ENCODE data around the gene GALNT6. TPM values are rescaled to one million over a fixed set of nuclear protein-coding genes. Genes with fewer than 3 reads are reported as not detected.

The GALNT6 gene
- total RNA-seq, 3 donors from 2014 or later (not counting 1 experiment from before 2014, with no cell fraction given): 19.3 to 38.5 (median 33.9) TPM

DNA sequence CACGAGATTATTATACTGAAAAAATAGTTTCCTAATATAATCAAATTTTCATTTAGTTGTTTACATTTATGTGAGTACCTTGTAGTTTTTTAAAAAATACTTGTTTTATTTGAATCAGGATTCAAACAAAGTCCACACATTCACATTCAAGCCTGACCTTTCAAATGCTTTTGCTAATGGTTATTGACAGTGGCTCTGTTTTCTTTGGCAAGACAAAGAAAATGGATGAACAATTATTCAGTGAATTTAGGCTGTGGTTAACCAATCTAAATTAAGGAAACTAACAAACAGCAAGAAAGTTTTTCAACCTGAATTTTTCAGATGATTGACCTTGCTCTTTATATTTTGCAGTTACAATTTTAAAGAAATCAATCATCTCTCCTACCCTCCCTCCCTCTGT lies 43.1 kb upstream of the GALNT6 start:
- H3K36me3 Mint-ChIP-seq: no peaks in the 10 kb centered on the region
- H3K9me3 ChIP-seq (ENCODE audit: control insufficient read depth, insufficient read depth, low read length): no peaks in the 10 kb centered on the region
- H3K4me3 Mint-ChIP-seq: no peak overlapping the region
- intact Hi-C loops (cut with micrococcal nuclease): no loop called here
- no peak overlapping the region for H3K27ac Mint-ChIP-seq
- ATAC-seq (no peak), DNase-seq (no peak)
- no peaks in the 10 kb centered on the region for H3K27me3 ChIP-seq (ENCODE audit: control insufficient read depth, insufficient read depth, low read length)
- no peaks in the 10 kb centered on the region for H3K27me3 Mint-ChIP-seq (ENCODE audit: low read depth in 2 of 2)
- H3K4me1 ChIP-seq (ENCODE audit: control insufficient read depth, insufficient read depth, low read length): no peaks in the 10 kb centered on the region
- TF ChIP-seq, protein P1, sequence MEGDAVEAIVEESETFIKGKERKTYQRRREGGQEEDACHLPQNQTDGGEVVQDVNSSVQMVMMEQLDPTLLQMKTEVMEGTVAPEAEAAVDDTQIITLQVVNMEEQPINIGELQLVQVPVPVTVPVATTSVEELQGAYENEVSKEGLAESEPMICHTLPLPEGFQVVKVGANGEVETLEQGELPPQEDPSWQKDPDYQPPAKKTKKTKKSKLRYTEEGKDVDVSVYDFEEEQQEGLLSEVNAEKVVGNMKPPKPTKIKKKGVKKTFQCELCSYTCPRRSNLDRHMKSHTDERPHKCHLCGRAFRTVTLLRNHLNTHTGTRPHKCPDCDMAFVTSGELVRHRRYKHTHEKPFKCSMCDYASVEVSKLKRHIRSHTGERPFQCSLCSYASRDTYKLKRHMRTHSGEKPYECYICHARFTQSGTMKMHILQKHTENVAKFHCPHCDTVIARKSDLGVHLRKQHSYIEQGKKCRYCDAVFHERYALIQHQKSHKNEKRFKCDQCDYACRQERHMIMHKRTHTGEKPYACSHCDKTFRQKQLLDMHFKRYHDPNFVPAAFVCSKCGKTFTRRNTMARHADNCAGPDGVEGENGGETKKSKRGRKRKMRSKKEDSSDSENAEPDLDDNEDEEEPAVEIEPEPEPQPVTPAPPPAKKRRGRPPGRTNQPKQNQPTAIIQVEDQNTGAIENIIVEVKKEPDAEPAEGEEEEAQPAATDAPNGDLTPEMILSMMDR (IDR thresholded peaks at IDR 0.05): no peak
- no peaks in the 10 kb centered on the region for H3K36me3 ChIP-seq (ENCODE audit: control insufficient read depth, insufficient read depth, low read length)
- no CpG with 5 or more reads among the region's 1 CpG for WGBS (ENCODE audit: insufficient coverage)
- H3K9me3 Mint-ChIP-seq: no peaks in the 10 kb centered on the region
- H3K4me3 ChIP-seq (ENCODE audit: low read length): no peak overlapping the region
- peaks cover 2 to 5% of the 10 kb centered on the region in 2 donors for H3K4me1 Mint-ChIP-seq
- H3K27ac ChIP-seq (ENCODE audit: low read length): no peak overlapping the region

DNA sequence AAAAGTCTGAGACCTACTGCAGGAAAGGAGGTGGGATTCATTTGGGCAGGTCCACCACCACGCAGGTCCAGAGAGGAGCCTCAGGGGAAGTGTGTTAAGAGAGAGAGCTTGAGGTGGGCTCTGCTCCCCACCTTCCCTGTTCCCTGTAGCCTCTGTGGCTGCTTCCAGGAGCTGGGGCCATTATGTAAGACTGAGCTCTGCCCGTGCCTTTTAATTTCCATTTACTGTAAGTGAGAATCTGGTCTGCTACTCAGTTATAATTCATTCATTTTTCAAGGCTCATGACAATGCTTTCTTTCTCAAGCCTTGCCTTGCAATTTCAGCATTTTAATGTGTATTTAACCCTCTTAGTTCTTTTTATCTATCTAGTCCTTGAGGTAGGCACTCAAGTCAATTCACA lies 41.7 kb upstream of the GALNT6 start:
- no peaks in the 10 kb centered on the region for H3K36me3 ChIP-seq (ENCODE audit: control insufficient read depth, insufficient read depth, low read length)
- H3K9me3 ChIP-seq (ENCODE audit: control insufficient read depth, insufficient read depth, low read length): no peaks in the 10 kb centered on the region
- intact Hi-C loops (cut with micrococcal nuclease): no loop called here
- DNase-seq (no peak), ATAC-seq (no peak)
- Mint-ChIP-seq H3K4me3 (no peak overlapping the region), H3K4me1 (peaks cover 0 to under 1% of the 10 kb centered on the region in 2 donors), H3K36me3 (no peaks in the 10 kb centered on the region), H3K27me3 (ENCODE audit: low read depth in 2 of 2) (no peaks in the 10 kb centered on the region), H3K27ac (no peak overlapping the region), H3K9me3 (no peaks in the 10 kb centered on the region)
- no peaks in the 10 kb centered on the region for H3K27me3 ChIP-seq (ENCODE audit: control insufficient read depth, insufficient read depth, low read length)
- TF ChIP-seq, protein P1 (IDR thresholded peaks at IDR 0.05): no peak
- no peak overlapping the region for H3K4me3 ChIP-seq (ENCODE audit: low read length)
- 79% methylated on average over 2 of the region's 2 CpGs for whole genome bisulfite sequencing (ENCODE audit: insufficient coverage)
- H3K27ac ChIP-seq (ENCODE audit: low read length): no peak overlapping the region
- H3K4me1 ChIP-seq (ENCODE audit: control insufficient read depth, insufficient read depth, low read length): no peaks in the 10 kb centered on the region

DNA sequence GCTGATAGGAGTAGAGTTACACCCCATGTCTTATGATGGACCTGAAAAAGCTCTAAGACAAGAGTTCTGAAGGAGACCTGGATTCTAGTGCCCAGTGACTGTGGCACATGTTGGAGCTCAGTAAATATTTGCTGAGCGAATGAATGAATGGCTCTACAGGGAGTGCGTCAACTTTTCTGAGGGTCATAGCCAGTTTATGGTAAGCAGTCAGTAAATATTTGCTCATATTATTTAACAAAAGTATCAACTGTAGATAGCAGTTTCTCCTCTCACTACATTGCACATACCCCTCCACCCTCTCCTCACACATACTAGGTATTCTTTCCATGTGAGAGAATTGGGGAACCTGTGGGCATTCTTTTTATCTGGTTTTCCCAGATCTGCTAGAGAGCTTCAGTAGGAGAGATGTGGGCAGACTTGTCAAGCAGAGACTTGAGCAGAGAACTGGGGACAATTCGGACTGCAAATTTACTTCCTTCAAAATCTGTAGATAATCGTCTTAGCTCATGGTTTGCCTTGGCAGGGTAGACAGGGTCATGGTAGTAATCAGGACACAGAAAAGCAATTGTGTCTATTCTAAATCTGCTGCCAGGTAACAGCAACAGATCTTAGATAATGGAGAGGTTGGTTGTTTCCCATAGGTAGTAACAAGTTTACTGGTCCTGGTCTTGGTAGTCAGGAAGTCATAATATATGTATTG lies 39.1 kb upstream of the GALNT6 start:
- no peak overlapping the region for H3K4me3 Mint-ChIP-seq
- Histone ChIP-seq H3K9me3 (ENCODE audit: control insufficient read depth, insufficient read depth, low read length) (no peaks in the 10 kb centered on the region), H3K27me3 (ENCODE audit: control insufficient read depth, insufficient read depth, low read length) (no peaks in the 10 kb centered on the region), H3K36me3 (ENCODE audit: control insufficient read depth, insufficient read depth, low read length) (no peaks in the 10 kb centered on the region), H3K4me3 (ENCODE audit: low read length) (no peak overlapping the region), H3K4me1 (ENCODE audit: control insufficient read depth, insufficient read depth, low read length) (peaks cover under 1% of the 10 kb centered on the region), H3K27ac (ENCODE audit: low read length) (no peak overlapping the region)
- TF ChIP-seq, protein P1 (IDR thresholded peaks at IDR 0.05): no peak
- peaks cover 2 to 3% of the 10 kb centered on the region in 2 donors for H3K4me1 Mint-ChIP-seq
- intact Hi-C loops (cut with micrococcal nuclease): no loop called here
- no peak overlapping the region for H3K27ac Mint-ChIP-seq
- WGBS (ENCODE audit: insufficient coverage): 75% methylated on average over 4 of the region's 4 CpGs
- no peaks in the 10 kb centered on the region for H3K9me3 Mint-ChIP-seq
- no peak for ATAC-seq
- no peak for DNase-seq
- no peaks in the 10 kb centered on the region for H3K36me3 Mint-ChIP-seq
- H3K27me3 Mint-ChIP-seq (ENCODE audit: low read depth in 2 of 2): no peaks in the 10 kb centered on the region

DNA sequence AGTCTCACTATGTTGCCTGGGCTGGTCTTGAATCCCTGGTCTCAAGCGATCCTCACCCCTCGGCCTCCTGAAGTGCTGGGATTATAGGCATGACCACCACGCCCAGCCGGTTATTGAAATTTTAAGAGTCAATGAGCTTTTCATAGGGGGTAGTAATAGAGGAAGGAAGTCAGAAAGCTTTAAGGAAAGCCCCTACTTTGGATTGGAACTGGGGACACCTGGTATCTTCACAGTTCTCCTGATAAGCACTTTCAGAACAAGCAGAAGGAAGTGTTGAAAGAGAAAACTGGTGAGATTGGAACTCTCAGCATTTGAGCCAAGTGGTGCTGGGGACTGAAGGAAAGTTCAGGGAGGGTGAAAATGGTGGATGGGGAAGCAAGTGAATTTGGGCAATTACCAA lies 38.5 kb upstream of the GALNT6 start:
- H3K9me3 ChIP-seq (ENCODE audit: control insufficient read depth, insufficient read depth, low read length): no peaks in the 10 kb centered on the region
- H3K4me3 ChIP-seq (ENCODE audit: low read length): no peak overlapping the region
- intact Hi-C loops (cut with micrococcal nuclease): loop anchor here (5.0 kb wide), 1 partner anchor 383 kb away; a partner anchor contains a TSS
- DNase-seq: no peak
- Mint-ChIP-seq H3K27ac (no peak overlapping the region), H3K9me3 (no peaks in the 10 kb centered on the region), H3K4me1 (peaks cover 5 to 8% of the 10 kb centered on the region in 2 donors), H3K27me3 (ENCODE audit: low read depth in 2 of 2) (no peaks in the 10 kb centered on the region), H3K36me3 (no peaks in the 10 kb centered on the region), H3K4me3 (no peak overlapping the region)
- TF ChIP-seq, protein P1 (IDR thresholded peaks at IDR 0.05): no peak
- H3K27me3 ChIP-seq (ENCODE audit: control insufficient read depth, insufficient read depth, low read length): no peaks in the 10 kb centered on the region
- H3K4me1 ChIP-seq (ENCODE audit: control insufficient read depth, insufficient read depth, low read length): peaks cover 5% of the 10 kb centered on the region
- H3K36me3 ChIP-seq (ENCODE audit: control insufficient read depth, insufficient read depth, low read length): no peaks in the 10 kb centered on the region
- no peak for ATAC-seq
- no peak overlapping the region for H3K27ac ChIP-seq (ENCODE audit: low read length)
- 79% methylated on average over 4 of the region's 4 CpGs for WGBS (ENCODE audit: insufficient coverage)

Measured in natural killer cell (primary cell).